Subcutaneous abdominal adipose tissue (tissue), 5 donors: ENCODE measurements around the gene DIP2C.

Experiments used
- H3K27ac ChIP-seq: one replicate; pipeline ENCODE4 v1.7.0; 2013; ENCODE audit warnings: low read depth, mild to moderate bottlenecking, inconsistent platforms, low read length, moderate library complexity
- H3K27me3 ChIP-seq, 5 donors: one replicate each; pipeline ENCODE4 v1.7.0; 2013; ENCODE audit warnings: low read length in 5 of 5, inconsistent platforms in 1 of 5; ENCODE audit not compliant: control insufficient read depth in 5 of 5, insufficient read depth in 4 of 5
- H3K36me3 ChIP-seq, 5 donors: one replicate each; pipeline ENCODE4 v1.7.0; 2013; ENCODE audit warnings: low read length in 5 of 5; ENCODE audit not compliant: control insufficient read depth in 5 of 5, insufficient read depth in 5 of 5
- H3K4me1 ChIP-seq, 5 donors: one replicate each; pipeline ENCODE4 v1.7.0; 2013; ENCODE audit warnings: low read length in 5 of 5, mild to moderate bottlenecking in 3 of 5, moderate library complexity in 1 of 5; ENCODE audit not compliant: control insufficient read depth in 5 of 5, insufficient read depth in 5 of 5
- H3K4me3 ChIP-seq, 5 donors: one replicate each; pipeline ENCODE4 v1.7.0; 2013; ENCODE audit warnings: low read length in 5 of 5, low read depth in 1 of 5
- H3K9ac ChIP-seq, 5 donors: one replicate each; pipeline ENCODE4 v1.7.0; 2013; ENCODE audit warnings: low read length in 5 of 5, mild to moderate bottlenecking in 4 of 5, moderate library complexity in 3 of 5
- H3K9me3 ChIP-seq, 5 donors: one replicate each; pipeline ENCODE4 v1.7.0; 2013; ENCODE audit warnings: low read length in 5 of 5; ENCODE audit not compliant: control insufficient read depth in 5 of 5
- donor health status: healthy.
- donor health status: healthy.
- donor health status: healthy.
- donor health status: healthy.
- donor health status: healthy.

Gene DIP2C

GRCh38 chr10:320771-321170 lies 368.7 kb downstream of the DIP2C start:
- Histone ChIP-seq H3K36me3 (peaks cover 4 to 54% (median 39%) of the 10 kb centered on the region in 5 donors), H3K9me3 (no peaks in the 10 kb centered on the region)

GRCh38 chr10:317926-318325 lies 371.5 kb downstream of the DIP2C start:
- H3K9ac ChIP-seq, result no peak overlapping the region
- peaks cover 0 to 4% (median 0%) of the 10 kb centered on the region in 5 donors for H3K4me1 ChIP-seq
- H3K36me3 ChIP-seq, result peaks cover 4 to 49% (median 31%) of the 10 kb centered on the region in 5 donors
- no peaks in the 10 kb centered on the region for H3K9me3 ChIP-seq
- no peak overlapping the region for H3K4me3 ChIP-seq
- no peaks in the 10 kb centered on the region for H3K27me3 ChIP-seq
- no peak overlapping the region for H3K27ac ChIP-seq

More at GRCh38 chr10:320771-321170, 368.7 kb downstream of the DIP2C start:
- Histone ChIP-seq H3K4me1 (peaks cover 2 to 16% (median 11%) of the 10 kb centered on the region in 5 donors), H3K27ac (no peak overlapping the region), H3K27me3 (no peaks in the 10 kb centered on the region), H3K9ac (peak overlapping the region in 1 of 5 donors; percentile 25), H3K4me3 (no peak overlapping the region)

- Histone ChIP-seq H3K9me3 (no peaks in the 10 kb centered on the region), H3K9ac (no peak overlapping the region), H3K4me3 (no peak overlapping the region), H3K36me3 (peaks cover 4 to 49% (median 31%) of the 10 kb centered on the region in 5 donors), H3K4me1 (peaks cover 0 to 4% (median 0%) of the 10 kb centered on the region in 5 donors), H3K27ac (no peak overlapping the region), H3K27me3 (no peaks in the 10 kb centered on the region)
Measured at GRCh38 chr10:317271-317769, 372.1 kb downstream of the DIP2C start.

- H3K27ac ChIP-seq, result no peak overlapping the region
- no peak overlapping the region for H3K4me3 ChIP-seq
- peaks cover 0 to 4% (median 0%) of the 10 kb centered on the region in 5 donors for H3K4me1 ChIP-seq
- no peak overlapping the region for H3K9ac ChIP-seq
- H3K36me3 ChIP-seq, result peaks cover 4 to 57% (median 37%) of the 10 kb centered on the region in 5 donors
- no peaks in the 10 kb centered on the region for H3K27me3 ChIP-seq
- no peaks in the 10 kb centered on the region for H3K9me3 ChIP-seq
Measured at GRCh38 chr10:316390-316789, 373.1 kb downstream of the DIP2C start.

GRCh38 chr10:314871-315270 lies 374.6 kb downstream of the DIP2C start:
- H3K9me3 ChIP-seq, result no peaks in the 10 kb centered on the region
- no peak overlapping the region for H3K4me3 ChIP-seq
- no peak overlapping the region for H3K27ac ChIP-seq
- no peaks in the 10 kb centered on the region for H3K27me3 ChIP-seq
- peaks cover 0 to 19% (median 6%) of the 10 kb centered on the region in 5 donors for H3K4me1 ChIP-seq
- no peak overlapping the region for H3K9ac ChIP-seq
- peaks cover 2 to 56% (median 31%) of the 10 kb centered on the region in 5 donors for H3K36me3 ChIP-seq

- Histone ChIP-seq H3K4me3 (no peak overlapping the region), H3K9me3 (no peaks in the 10 kb centered on the region), H3K27ac (no peak overlapping the region), H3K4me1 (peaks cover 0 to 24% (median 10%) of the 10 kb centered on the region in 5 donors), H3K27me3 (no peaks in the 10 kb centered on the region), H3K9ac (no peak overlapping the region), H3K36me3 (peaks cover 0 to 59% (median 29%) of the 10 kb centered on the region in 5 donors)
Measured at GRCh38 chr10:314381-314780, 375.1 kb downstream of the DIP2C start.

GRCh38 chr10:311901-312665 lies 377.4 kb downstream of the DIP2C start:
- H3K9me3 ChIP-seq, result no peaks in the 10 kb centered on the region
- peaks cover 2 to 47% (median 33%) of the 10 kb centered on the region in 5 donors for H3K4me1 ChIP-seq
- no peak overlapping the region for H3K27ac ChIP-seq
- no peak overlapping the region for H3K4me3 ChIP-seq
- no peak overlapping the region for H3K9ac ChIP-seq
- H3K36me3 ChIP-seq, result peaks cover 0 to 57% (median 14%) of the 10 kb centered on the region in 5 donors
- H3K27me3 ChIP-seq, result no peaks in the 10 kb centered on the region

GRCh38 chr10:310976-311639 lies 378.4 kb downstream of the DIP2C start:
- no peak overlapping the region for H3K4me3 ChIP-seq
- H3K9ac ChIP-seq, result no peak overlapping the region
- no peaks in the 10 kb centered on the region for H3K27me3 ChIP-seq
- H3K9me3 ChIP-seq, result no peaks in the 10 kb centered on the region
- peaks cover 0 to 60% (median 14%) of the 10 kb centered on the region in 5 donors for H3K36me3 ChIP-seq
- peak overlapping the region; percentile 94 for H3K27ac ChIP-seq
- H3K4me1 ChIP-seq, result peaks cover 2 to 53% (median 43%) of the 10 kb centered on the region in 5 donors

GRCh38 chr10:310371-310770 lies 379.1 kb downstream of the DIP2C start:
- H3K36me3 ChIP-seq, result peaks cover 0 to 60% (median 14%) of the 10 kb centered on the region in 5 donors
- H3K27ac ChIP-seq, result peak overlapping the region; percentile 94
- H3K27me3 ChIP-seq, result no peaks in the 10 kb centered on the region
- H3K4me3 ChIP-seq, result no peak overlapping the region
- H3K9me3 ChIP-seq, result no peaks in the 10 kb centered on the region
- no peak overlapping the region for H3K9ac ChIP-seq
- peaks cover 2 to 56% (median 44%) of the 10 kb centered on the region in 5 donors for H3K4me1 ChIP-seq
